HG03342 (cell line): ENCODE data around the gene ADA.

ENCODE experiments used
- ATAC-seq: cut with Tn5 transposase; IDR thresholded peaks from one replicate; pipeline ENCODE4 v1.9.1; 2021; ENCODE audit warnings: mild to moderate bottlenecking, moderate library complexity; ENCODE audit not compliant: unreplicated experiment

Gene ADA

GRCh38 chr20:44583157-44583556 lies 68.3 kb downstream of the ADA start:
- ATAC-seq: no peak

- no peak for ATAC-seq
Measured at GRCh38 chr20:44582311-44583025, 69.0 kb downstream of the ADA start, which contains the start of gene PKIG. Gene PKIG, plus strand, starts transcription at chr20:44582579. Its CDS starts 31,978 bp downstream, at chr20:44614557.

GRCh38 chr20:44581515-44581914 lies 70.0 kb downstream of the ADA start:
- ATAC-seq: no peak

GRCh38 chr20:44580581-44581268 lies 70.8 kb downstream of the ADA start:
- ATAC-seq: no peak

- no peak for ATAC-seq
Measured at GRCh38 chr20:44579313-44580081, 72.0 kb downstream of the ADA start.

GRCh38 chr20:44576297-44576696 lies 75.2 kb downstream of the ADA start:
- ATAC-seq: no peak

- ATAC-seq: no peak
Measured at GRCh38 chr20:44574372-44574771, 77.1 kb downstream of the ADA start.

- ATAC-seq: no peak
Measured at GRCh38 chr20:44573501-44573869, 78.0 kb downstream of the ADA start.

GRCh38 chr20:44572551-44573500 lies 78.7 kb downstream of the ADA start:
- ATAC-seq: no peak

GRCh38 chr20:44571362-44571988 lies 80.0 kb downstream of the ADA start:
- ATAC-seq: no peak

- ATAC-seq: no peak
Measured at GRCh38 chr20:44570367-44570766, 81.1 kb downstream of the ADA start.
